ENCODE data around the gene NDUFV1. TPM values are rescaled to one million over a fixed set of nuclear protein-coding genes. Genes with fewer than 3 reads are reported as not detected.
"Not testable (repeated sequence)": the region's sequence is repeated elsewhere in the genome, so short reads cannot be mapped to it uniquely, and the experiment has no call there.

NDUFV1 gene
- total RNA-seq, 1 donor from 2014 or later: 126 TPM

GRCh38 chr11:67645521-67646461 is 39.1 kb downstream of the NDUFV1 start:
- DNase-seq (ENCODE audit: low spot score) (no peak), ATAC-seq (no peak)
- intact Hi-C loops (cut with DNase I): no loop called here

DNA sequence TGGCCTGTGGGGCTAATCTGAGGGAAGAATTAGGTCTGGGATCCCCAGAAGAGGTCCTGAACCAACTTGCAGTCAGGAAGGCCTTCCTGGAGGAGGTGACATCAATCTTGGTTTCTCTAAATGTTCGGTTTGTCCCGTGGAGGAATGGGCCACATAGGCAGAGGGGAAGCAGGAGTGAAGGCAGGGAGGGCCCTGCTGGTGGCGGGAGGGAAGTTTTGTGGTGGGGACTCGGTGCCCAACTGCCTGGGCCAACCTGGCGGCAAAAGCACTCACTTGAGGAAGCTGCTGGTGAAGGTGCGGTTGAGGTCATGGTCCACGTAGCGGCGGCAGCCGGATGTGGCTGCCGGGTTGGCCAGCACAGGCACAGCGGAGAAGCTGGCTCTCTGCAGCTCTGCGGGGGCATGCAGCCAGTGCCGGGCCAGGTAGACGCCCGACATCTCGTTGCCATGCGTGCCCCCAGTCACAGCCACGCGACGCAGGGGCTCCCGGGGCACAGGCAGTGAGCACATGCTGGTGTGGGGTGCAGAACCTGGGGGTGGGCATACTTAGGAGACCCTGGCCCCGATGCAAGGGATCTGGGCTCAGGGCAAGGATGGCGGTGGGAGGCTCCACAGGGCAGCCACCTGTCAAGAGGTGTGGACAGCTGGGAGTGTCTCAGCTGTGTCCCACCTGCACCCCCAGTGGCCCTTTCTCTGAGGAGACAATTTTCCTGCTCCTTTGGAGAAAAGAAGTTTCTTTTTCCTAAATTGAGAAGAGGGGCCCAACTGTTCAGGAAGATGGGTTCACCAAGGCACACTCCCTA is 40.0 kb downstream of the NDUFV1 start:
- intact Hi-C loops (cut with DNase I): no loop called here
- DNase-seq (ENCODE audit: low spot score) (no peak), ATAC-seq (no peak)

GRCh38 chr11:67647471-67647870 is 40.7 kb downstream of the NDUFV1 start:
- ATAC-seq (no peak), DNase-seq (ENCODE audit: low spot score) (no peak)
- intact Hi-C loops (cut with DNase I): no loop called here

- intact Hi-C loops (cut with DNase I): no loop called here
- DNase-seq (ENCODE audit: low spot score) (no peak), ATAC-seq (no peak)
These were observed 41.5 kb downstream of the NDUFV1 start for GRCh38 chr11:67648140-67648795.

DNA sequence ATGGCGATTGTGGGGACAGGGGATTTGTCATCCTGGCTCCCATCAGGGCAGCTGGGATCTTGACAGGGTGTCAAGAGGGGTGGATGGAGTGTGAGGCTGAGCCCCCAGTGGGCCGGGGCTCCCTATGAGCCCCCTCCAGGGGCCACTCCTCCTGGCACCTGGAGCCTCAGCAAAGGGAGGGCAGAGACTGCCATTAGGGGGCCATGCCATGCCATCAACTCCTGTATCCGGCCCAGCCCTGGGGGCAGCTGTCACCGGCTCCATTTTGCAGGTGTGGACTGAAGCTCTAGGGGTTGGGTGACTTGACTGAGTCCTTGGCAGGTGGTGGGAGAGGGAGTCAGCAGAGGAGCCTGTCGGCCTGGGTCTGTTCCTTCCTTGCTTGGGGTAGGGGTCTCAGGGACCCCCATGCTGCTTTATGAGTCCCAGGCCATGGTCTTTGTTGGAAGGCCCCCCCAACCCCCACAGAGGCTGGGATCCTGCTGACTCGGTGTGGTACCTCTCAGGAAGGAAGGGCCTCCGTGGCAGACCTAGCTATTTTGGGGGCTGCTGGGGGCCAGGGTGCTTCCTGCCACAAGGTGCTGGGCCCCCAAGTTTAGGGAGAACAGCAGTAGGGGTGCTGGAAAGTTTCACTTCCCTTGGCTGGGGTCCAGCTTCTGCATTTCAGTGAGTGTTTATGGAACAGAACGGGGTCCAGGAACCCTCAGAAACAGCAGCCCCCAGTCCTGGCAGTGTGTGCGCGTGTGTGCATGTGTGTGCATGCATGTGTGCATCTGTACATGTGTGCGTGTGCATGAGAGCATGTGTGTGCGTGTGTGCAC is 42.3 kb downstream of the NDUFV1 start:
- ATAC-seq: peak; percentile 7
- intact Hi-C loops (cut with DNase I): no loop called here
- DNase-seq (ENCODE audit: low spot score): peak; percentile 63

- intact Hi-C loops (cut with DNase I): no loop called here
- DNase-seq (ENCODE audit: low spot score): no peak
- no peak for ATAC-seq
These were observed 43.1 kb downstream of the NDUFV1 start for GRCh38 chr11:67649634-67650510.

GRCh38 chr11:67651976-67652781 is 45.4 kb downstream of the NDUFV1 start:
- ATAC-seq (no peak), DNase-seq (ENCODE audit: low spot score) (peak; percentile 8)
- intact Hi-C loops (cut with DNase I): no loop called here

DNA sequence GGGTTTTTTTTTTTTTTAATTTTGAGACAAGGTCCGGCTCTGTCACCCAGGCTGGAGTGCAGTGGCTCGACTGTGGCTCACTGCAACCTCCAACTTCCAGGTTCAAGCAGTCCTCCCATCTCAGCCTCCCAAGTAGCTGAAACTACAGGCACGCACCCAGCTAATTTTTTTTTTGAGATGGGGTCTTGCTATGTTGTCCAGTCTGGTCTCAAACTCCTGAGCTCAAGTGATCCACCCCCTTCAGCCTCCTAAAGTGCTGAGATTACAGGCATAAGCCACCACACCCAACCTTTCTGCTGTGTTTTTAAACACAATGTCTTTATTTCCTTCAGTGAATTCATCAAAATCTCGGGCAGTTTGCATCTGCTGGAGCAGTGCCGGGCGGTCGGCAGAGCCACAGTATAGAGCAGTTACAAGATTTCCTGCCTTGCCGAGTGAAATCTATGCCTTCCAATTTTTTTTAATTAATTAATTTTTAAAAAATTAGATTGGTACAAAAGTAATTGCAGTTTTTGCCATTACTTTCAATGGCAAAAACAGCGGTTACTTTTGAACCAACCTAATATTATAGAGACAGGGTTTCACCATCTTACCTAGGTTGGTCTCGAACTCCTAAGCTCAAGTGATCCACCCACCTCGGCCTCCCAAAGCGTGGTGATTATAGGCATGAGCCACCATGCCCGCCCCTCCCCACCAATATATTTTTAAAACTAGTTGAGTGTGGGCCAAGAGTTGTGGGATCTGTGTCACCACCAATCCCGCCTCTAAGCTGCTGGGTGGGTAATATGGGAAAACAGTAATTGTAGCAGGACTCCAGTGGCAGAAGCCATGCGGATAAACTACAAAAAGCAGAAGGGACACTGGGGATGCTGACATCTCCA is 46.5 kb downstream of the NDUFV1 start:
- intact Hi-C loops (cut with DNase I): no loop called here
- no peak for ATAC-seq
- DNase-seq (ENCODE audit: low spot score): no peak

GRCh38 chr11:67654225-67654624 is 47.5 kb downstream of the NDUFV1 start:
- intact Hi-C loops (cut with DNase I): no loop called here
- ATAC-seq: no peak
- DNase-seq (ENCODE audit: low spot score): no peak

DNA sequence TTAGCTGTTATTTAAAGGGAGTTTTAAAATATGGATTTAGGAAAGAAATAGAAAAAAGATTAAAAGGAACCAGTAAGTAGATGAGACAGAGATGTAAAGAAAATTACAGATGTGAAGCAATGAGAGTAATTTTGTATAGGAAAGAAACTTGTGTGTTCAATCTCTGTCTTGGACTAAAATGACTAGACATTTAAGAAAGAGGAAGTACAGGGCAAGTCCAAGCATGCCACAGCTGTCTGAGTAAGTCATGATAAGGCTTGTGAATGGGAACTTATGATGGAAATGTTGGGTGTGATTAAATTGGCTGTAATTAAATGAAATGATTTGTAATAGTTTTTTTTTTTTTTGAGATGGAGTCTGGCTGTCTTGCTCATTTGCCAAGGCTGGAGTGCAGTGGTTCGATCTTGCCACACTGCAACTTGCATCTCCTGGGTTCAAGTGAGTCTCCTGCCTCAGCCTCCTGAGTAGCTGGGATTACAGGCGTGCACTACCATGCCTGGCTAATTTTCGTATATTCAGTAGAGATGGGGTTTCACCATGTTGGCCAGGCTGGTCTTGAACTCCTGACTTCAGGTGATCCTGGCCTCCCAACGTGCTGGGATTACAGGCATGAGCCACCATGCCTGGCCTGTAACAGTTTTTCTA is 49.7 kb downstream of the NDUFV1 start:
- intact Hi-C loops (cut with DNase I): no loop called here
- ATAC-seq (no peak), DNase-seq (ENCODE audit: low spot score) (no peak)

GRCh38 chr11:67657300-67657699 is 50.6 kb downstream of the NDUFV1 start:
- DNase-seq (ENCODE audit: low spot score) (no peak), ATAC-seq (no peak)
- intact Hi-C loops (cut with DNase I): no loop called here

- ATAC-seq; intact Hi-C loops (cut with DNase I); DNase-seq (ENCODE audit: low spot score): not testable (repeated sequence)
These were observed 53.0 kb downstream of the NDUFV1 start for GRCh38 chr11:67659651-67660165.

GRCh38 chr11:67660752-67661151 is 54.0 kb downstream of the NDUFV1 start:
- intact Hi-C loops (cut with DNase I); ATAC-seq; DNase-seq (ENCODE audit: low spot score): not testable (repeated sequence)
